Measurements from ENCODE around the gene PCDHA3.
"Not testable (repeated sequence)": the region's sequence is repeated elsewhere in the genome, so short reads cannot be mapped to it uniquely, and the experiment has no call there.

- TF ChIP-seq CTCF (conservative IDR thresholded peaks at IDR 0.05; ENCODE audit: low read depth, low read length); SMC3 (IDR thresholded peaks at IDR 0.05; ENCODE audit: low read depth, low read length); POLR2A (IDR thresholded peaks at IDR 0.05; ENCODE audit: low read depth, low read length); RAD21 (IDR thresholded peaks at IDR 0.05; ENCODE audit: low read length); CHD1 (IDR thresholded peaks at IDR 0.05; ENCODE audit: low read depth, low read length); USF2 (IDR thresholded peaks at IDR 0.05; ENCODE audit: low read depth, low read length); MXI1 (IDR thresholded peaks at IDR 0.05; ENCODE audit: borderline replicate concordance, low read depth, low read length); RFX5 (IDR thresholded peaks at IDR 0.05; ENCODE audit: low read depth, low read length); MAFK (IDR thresholded peaks at IDR 0.05; ENCODE audit: low read depth, low read length): not testable (repeated sequence)
Measured at GRCh38 chr5:140796072-140796717, 4.7 kb upstream of the PCDHA3 start.

Data from IMR-90 (cell line).